IMR-90 (cell line): ENCODE results near the gene GAL3ST2. TPM values are rescaled to one million over a fixed set of nuclear protein-coding genes. Genes with fewer than 3 reads are reported as not detected.

Experiments used
- ATAC-seq: fragments of 200-7000 bp; cut with Tn5 transposase; 2 replicates; pipeline ENCODE4 v1.9.1; 2020; ENCODE audit warnings: low read depth, mild to moderate bottlenecking, moderate library complexity
- BruUV-seq: library from RNA; stranded (reverse); fragments of 400-500 nt; replicated peaks from 2 replicates; lab custom pipeline; 2021; lab: Mats Ljungman, UMichigan
- CTCF ChIA-PET: fragments of 300-600 bp; formaldehyde crosslinking; extraction: SDS; loops from one replicate; lab custom pipeline; 2021; ENCODE audit warnings: antibody characterized with exemption; lab: Yijun Ruan, JAX
- POLR2A ChIA-PET: fragments of 300-600 bp; sonication (Branson Sonifier 250); formaldehyde crosslinking; loops from one replicate; lab custom pipeline; 2022; ENCODE audit warnings: antibody characterized with exemption; ENCODE audit not compliant: unreplicated experiment; lab: Charles Lee
- DNase-seq: peaks from one replicate; pipeline ENCODE4 v3.0.0; 2013
- H2AFZ ChIP-seq: replicated peaks from 2 replicates; pipeline ENCODE3; 2013; ENCODE audit warnings: low read length, mild to moderate bottlenecking; ENCODE audit not compliant: poor library complexity
- H2AK5ac ChIP-seq: 2 replicates; pipeline ENCODE4 v1.6.1; 2013; ENCODE audit warnings: low read depth, low read length, inconsistent platforms
- H2AK9ac ChIP-seq: replicated peaks from 2 replicates; pipeline ENCODE3; 2013; ENCODE audit warnings: mild to moderate bottlenecking, low read depth, low read length, moderate library complexity; ENCODE audit not compliant: poor library complexity
- H2BK120ac ChIP-seq: 2 replicates; pipeline ENCODE4 v1.6.1; 2013; ENCODE audit warnings: low read depth, low read length, inconsistent platforms
- H2BK15ac ChIP-seq: 3 replicates; pipeline ENCODE4 v1.6.1; 2013; ENCODE audit warnings: low read depth, low read length, inconsistent platforms
- H2BK20ac ChIP-seq: 2 replicates; pipeline ENCODE4 v1.6.1; 2013; ENCODE audit warnings: low read depth, mild to moderate bottlenecking, inconsistent platforms, low read length, moderate library complexity
- H2BK5ac ChIP-seq: 2 replicates; pipeline ENCODE4 v1.6.1; 2013; ENCODE audit warnings: mild to moderate bottlenecking, low read depth, low read length, inconsistent platforms; ENCODE audit not compliant: poor library complexity, severe bottlenecking
- H3K14ac ChIP-seq: replicated peaks from 2 replicates; pipeline ENCODE4 v1.6.1; 2013; ENCODE audit warnings: low read depth, low read length, inconsistent platforms
- H3K18ac ChIP-seq: 2 replicates; pipeline ENCODE4 v1.6.1; 2013; ENCODE audit warnings: low read depth, low read length, control low read depth
- H3K23ac ChIP-seq: 2 replicates; pipeline ENCODE4 v1.6.1; 2013; ENCODE audit warnings: low read depth, low read length, inconsistent platforms
- H3K27ac ChIP-seq: 2 replicates; pipeline ENCODE4 v1.5.1; 2013; ENCODE audit warnings: mild to moderate bottlenecking, control low read depth, low read length; ENCODE audit not compliant: insufficient read depth
- H3K27me3 ChIP-seq: 2 replicates; pipeline ENCODE4 v1.6.1; 2013; ENCODE audit warnings: low read length; ENCODE audit not compliant: control insufficient read depth, insufficient read depth
- H3K36me3 ChIP-seq: 2 replicates; pipeline ENCODE4 v1.6.1; 2013; ENCODE audit warnings: low read length, mixed read lengths; ENCODE audit not compliant: control insufficient read depth, insufficient read depth
- H3K4ac ChIP-seq: 2 replicates; pipeline ENCODE4 v1.6.1; 2013; ENCODE audit warnings: low read depth, low read length, inconsistent platforms
- H3K4me1 ChIP-seq: 2 replicates; pipeline ENCODE4 v1.6.1; 2013; ENCODE audit warnings: low read length, mixed read lengths; ENCODE audit not compliant: control insufficient read depth, insufficient read depth
- H3K4me2 ChIP-seq: 2 replicates; pipeline ENCODE4 v1.6.1; 2013; ENCODE audit warnings: low read depth, mild to moderate bottlenecking, control low read depth, low read length, moderate library complexity
- H3K4me3 ChIP-seq: 2 replicates; pipeline ENCODE4 v1.5.1; 2013; ENCODE audit warnings: low read depth, mild to moderate bottlenecking, control low read depth, low read length, moderate library complexity; ENCODE audit not compliant: insufficient read depth
- H3K56ac ChIP-seq: 2 replicates; pipeline ENCODE4 v1.6.1; 2013; ENCODE audit warnings: low read length, inconsistent platforms; ENCODE audit not compliant: insufficient read depth; ENCODE audit errors: extremely low read depth
- H3K79me1 ChIP-seq, 2 experiments: 2 replicates each; pipeline ENCODE4 v1.6.1; 2013; ENCODE audit warnings: low read length in 2 of 2, inconsistent platforms in 1 of 2, low read depth in 1 of 2
- H3K9ac ChIP-seq: 2 replicates; pipeline ENCODE4 v1.6.1; 2013; ENCODE audit warnings: low read depth, low read length, control low read depth
- H3K9me1 ChIP-seq: 2 replicates; pipeline ENCODE4 v1.6.1; 2013; ENCODE audit warnings: low read length, inconsistent platforms; ENCODE audit not compliant: insufficient read depth
- H3K9me3 ChIP-seq: 2 replicates; pipeline ENCODE4 v1.6.1; 2013; ENCODE audit warnings: low read length; ENCODE audit not compliant: control insufficient read depth, insufficient read depth
- H4K20me1 ChIP-seq: 2 replicates; pipeline ENCODE4 v1.6.1; 2013; ENCODE audit warnings: low read length, inconsistent platforms; ENCODE audit not compliant: insufficient read depth
- H4K5ac ChIP-seq: 2 replicates; pipeline ENCODE4 v1.6.1; 2013; ENCODE audit warnings: mild to moderate bottlenecking, low read depth, low read length, control low read depth
- H4K8ac ChIP-seq, 2 experiments: 2 replicates each; pipeline ENCODE4 v1.6.1; 2013; ENCODE audit warnings: low read depth in 2 of 2, low read length in 2 of 2, control low read depth in 1 of 2, inconsistent platforms in 1 of 2
- H4K91ac ChIP-seq: 2 replicates; pipeline ENCODE4 v1.6.1; 2013; ENCODE audit warnings: low read depth, low read length, inconsistent platforms; ENCODE audit not compliant: insufficient read depth
- CEBPB ChIP-seq: IDR thresholded peaks from 2 replicates; pipeline ENCODE4 v1.6.1; 2012; ENCODE audit warnings: low read depth, low read length, improper control_type of control experiment
- MAZ ChIP-seq: IDR thresholded peaks from 2 replicates; pipeline ENCODE4 v1.6.1; 2012; ENCODE audit warnings: low read depth, mild to moderate bottlenecking, low read length, improper control_type of control experiment, moderate library complexity, borderline replicate concordance
- POLR2A ChIP-seq: IDR thresholded peaks from 2 replicates; pipeline ENCODE4 v1.6.1; 2012; ENCODE audit warnings: mild to moderate bottlenecking, low read depth, low read length
- RAD21 ChIP-seq: IDR thresholded peaks from 2 replicates; pipeline ENCODE4 v1.6.1; 2012; ENCODE audit warnings: low read length, improper control_type of control experiment
- WGBS, 2 experiments: methylation state at CpG; one replicate each; pipeline versions ENCODE4 v1.1.5 to v1.1.7; 2013; ENCODE audit warnings: missing lambda C conversion rate in 2 of 2; ENCODE audit not compliant: insufficient read length in 1 of 2; ENCODE audit errors: extremely low coverage in 2 of 2; 5-methylcytosine and 5-hydroxymethylcytosine counted together
- dilution Hi-C: fragments of 300-500 bp; cut with HindIII; formaldehyde crosslinking; loops from one replicate; pipeline ENCODE4 v1.14.3; 2018; ENCODE audit warnings: low sequenced_read_pairs; ENCODE audit not compliant: unreplicated experiment
- in situ Hi-C: fragments of 300-500 bp; cut with MboI; formaldehyde crosslinking; loops from 3 replicates; pipeline ENCODE4 v1.14.3; 2019; ENCODE audit warnings: low sequenced_read_pairs, inconsistent platforms, mixed read lengths
- intact Hi-C: fragments of 100-400 bp; cut with micrococcal nuclease; formaldehyde crosslinking; loops from 2 replicates; pipeline ENCODE4 v1.10.0; 2022
- polyA plus RNA-seq, 3 experiments: library from polyadenylated mRNA; depleted of rRNA; stranded (reverse); fragments of >200 nt; gene quantifications; 2 replicates each; pipeline ENCODE4 v1.2.3, GENCODE V29; 2012; ENCODE audit warnings: low replicate concordance in 1 of 3
- total RNA-seq: library from RNA; depleted of rRNA; stranded (reverse); fragments of >200 nt; gene quantifications from 2 replicates; pipeline ENCODE4 v1.2.3, GENCODE V29; 2012
- TF ChIP-seq, protein P1 (sequence below): conservative IDR thresholded peaks from 2 replicates; pipeline ENCODE4 v1.5.1; 2012; ENCODE audit warnings: mild to moderate bottlenecking, low read depth, low read length, improper control_type of control experiment
- TF ChIP-seq, protein P2 (sequence below): fragments of 150-350 bp; IDR thresholded peaks from 2 replicates; pipeline ENCODE4 v1.6.1; 2016; ENCODE audit warnings: low read depth, mild to moderate bottlenecking, low read length, moderate library complexity, borderline replicate concordance

Gene GAL3ST2
- total and polyA plus RNA-seq, 2 of the 4 experiments (the other 2 are of a cell fraction), result 0.07 TPM; not detected in 1

DNA sequence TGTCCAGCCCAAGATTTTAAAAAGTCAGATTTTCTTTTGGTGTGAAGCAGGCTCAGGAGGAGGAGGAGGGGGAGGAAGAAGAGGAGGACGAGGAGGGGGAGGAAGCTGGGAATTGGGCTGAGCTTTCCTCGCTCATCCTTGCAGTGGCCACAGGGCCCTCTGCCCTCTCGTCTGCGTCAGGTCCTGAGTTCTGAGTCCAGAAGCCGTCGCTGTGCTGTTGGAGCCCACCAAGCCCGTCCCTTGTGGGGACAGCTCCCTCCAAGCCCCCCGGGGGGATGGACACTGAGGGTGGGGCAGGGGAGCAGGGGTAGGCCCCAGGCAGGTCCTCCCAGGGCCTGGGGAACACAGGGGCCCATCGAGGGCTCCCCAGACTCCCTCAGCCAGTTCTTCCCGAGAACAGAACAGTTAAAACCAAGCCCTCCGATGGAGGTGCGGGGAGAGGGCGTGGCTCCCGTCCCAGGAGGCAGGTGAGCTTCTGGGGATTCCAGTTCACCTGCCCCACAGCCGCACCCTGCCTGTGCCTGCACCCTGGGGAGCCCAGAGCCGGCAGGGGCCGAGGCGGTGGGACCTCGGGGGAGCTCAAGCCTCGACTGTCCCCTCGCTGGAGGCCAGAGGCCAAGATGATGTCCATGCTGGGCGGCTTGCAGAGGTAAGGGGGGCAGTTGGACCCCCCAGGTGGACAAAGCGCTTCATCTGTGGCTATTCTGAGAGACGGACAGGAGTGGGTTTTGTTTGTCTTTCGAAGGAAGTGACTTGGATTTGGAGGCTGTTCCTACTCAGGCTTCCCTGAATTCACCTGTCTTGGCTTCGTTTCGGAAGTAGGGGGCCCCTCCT, at the start of gene GAL3ST2 (continued):
- TF ChIP-seq, protein P1, sequence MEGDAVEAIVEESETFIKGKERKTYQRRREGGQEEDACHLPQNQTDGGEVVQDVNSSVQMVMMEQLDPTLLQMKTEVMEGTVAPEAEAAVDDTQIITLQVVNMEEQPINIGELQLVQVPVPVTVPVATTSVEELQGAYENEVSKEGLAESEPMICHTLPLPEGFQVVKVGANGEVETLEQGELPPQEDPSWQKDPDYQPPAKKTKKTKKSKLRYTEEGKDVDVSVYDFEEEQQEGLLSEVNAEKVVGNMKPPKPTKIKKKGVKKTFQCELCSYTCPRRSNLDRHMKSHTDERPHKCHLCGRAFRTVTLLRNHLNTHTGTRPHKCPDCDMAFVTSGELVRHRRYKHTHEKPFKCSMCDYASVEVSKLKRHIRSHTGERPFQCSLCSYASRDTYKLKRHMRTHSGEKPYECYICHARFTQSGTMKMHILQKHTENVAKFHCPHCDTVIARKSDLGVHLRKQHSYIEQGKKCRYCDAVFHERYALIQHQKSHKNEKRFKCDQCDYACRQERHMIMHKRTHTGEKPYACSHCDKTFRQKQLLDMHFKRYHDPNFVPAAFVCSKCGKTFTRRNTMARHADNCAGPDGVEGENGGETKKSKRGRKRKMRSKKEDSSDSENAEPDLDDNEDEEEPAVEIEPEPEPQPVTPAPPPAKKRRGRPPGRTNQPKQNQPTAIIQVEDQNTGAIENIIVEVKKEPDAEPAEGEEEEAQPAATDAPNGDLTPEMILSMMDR, result no peak

DNA sequence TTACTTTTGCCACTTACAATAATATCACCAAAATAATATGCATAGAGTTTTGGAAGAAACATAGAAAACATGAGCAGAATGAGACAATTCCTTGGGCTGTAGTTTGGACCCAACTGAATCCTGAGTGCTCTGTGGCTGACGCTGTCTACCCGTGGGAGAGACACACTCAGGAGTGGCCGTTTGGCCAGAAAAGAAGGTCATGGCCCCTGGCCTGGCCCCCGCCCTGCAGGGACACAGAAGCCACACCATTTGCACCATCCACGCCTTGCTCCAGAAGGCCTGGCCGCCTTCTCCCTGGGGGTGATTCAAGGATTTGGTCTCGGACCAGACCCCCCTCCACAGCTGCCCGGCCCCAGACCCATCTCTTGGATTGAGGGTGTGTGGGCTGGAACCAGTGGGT, 48.6 kb upstream of the GAL3ST2 start:
- no peak overlapping the region for H3K23ac ChIP-seq
- TF ChIP-seq CEBPB (no peak), RAD21 (no peak), MAZ (no peak), POLR2A (no peak)
- TF ChIP-seq, protein P2, sequence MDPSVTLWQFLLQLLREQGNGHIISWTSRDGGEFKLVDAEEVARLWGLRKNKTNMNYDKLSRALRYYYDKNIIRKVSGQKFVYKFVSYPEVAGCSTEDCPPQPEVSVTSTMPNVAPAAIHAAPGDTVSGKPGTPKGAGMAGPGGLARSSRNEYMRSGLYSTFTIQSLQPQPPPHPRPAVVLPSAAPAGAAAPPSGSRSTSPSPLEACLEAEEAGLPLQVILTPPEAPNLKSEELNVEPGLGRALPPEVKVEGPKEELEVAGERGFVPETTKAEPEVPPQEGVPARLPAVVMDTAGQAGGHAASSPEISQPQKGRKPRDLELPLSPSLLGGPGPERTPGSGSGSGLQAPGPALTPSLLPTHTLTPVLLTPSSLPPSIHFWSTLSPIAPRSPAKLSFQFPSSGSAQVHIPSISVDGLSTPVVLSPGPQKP, result no peak
- H2BK15ac ChIP-seq, result no peak overlapping the region
- H3K79me1 ChIP-seq, result no peaks in the 10 kb centered on the region
- H4K20me1 ChIP-seq, result no peaks in the 10 kb centered on the region
- H4K8ac ChIP-seq, result no peak overlapping the region
- no peak overlapping the region for H3K4me2 ChIP-seq
- dilution Hi-C loops, result no loop called here
- DNase-seq (no peak), ATAC-seq (no peak)
- no peak overlapping the region for H4K91ac ChIP-seq
- no peak overlapping the region for H3K9ac ChIP-seq
- no peak overlapping the region for H3K4ac ChIP-seq
- intact Hi-C loops, result no loop called here
- no peak overlapping the region for H3K18ac ChIP-seq
- H4K5ac ChIP-seq, result no peak overlapping the region
- in situ Hi-C loops, result no loop called here
- no CpG with 5 or more reads among the region's 8 CpGs for WGBS, 2 experiments
- no peak overlapping the region for H3K4me3 ChIP-seq
- no peaks in the 10 kb centered on the region for H3K4me1 ChIP-seq
- POLR2A ChIA-PET, result no interaction called here
- peaks cover 3% of the 10 kb centered on the region; the same call in 1 of the 2 replicates for H3K9me3 ChIP-seq
- no peak overlapping the region for H2BK5ac ChIP-seq
- no peak overlapping the region for H2AK9ac ChIP-seq
- no peak overlapping the region for H2AK5ac ChIP-seq
- no peaks in the 10 kb centered on the region for H3K27me3 ChIP-seq
- H3K9me1 ChIP-seq, result no peaks in the 10 kb centered on the region
- CTCF ChIA-PET, result no interaction called here
- no peak overlapping the region for H3K56ac ChIP-seq
- no TSS peak for BruUV-seq
- no peak overlapping the region for H3K27ac ChIP-seq
- H3K14ac ChIP-seq, result no peak overlapping the region
- no peak overlapping the region for H2BK120ac ChIP-seq
- no peak overlapping the region for H2AFZ ChIP-seq
- peaks cover 9% of the 10 kb centered on the region for H3K36me3 ChIP-seq
- H2BK20ac ChIP-seq, result no peak overlapping the region
